CD4-positive, alpha-beta memory T cell (primary cell): ENCODE measurements around the gene LRP1B. TPM values are rescaled to one million over a fixed set of nuclear protein-coding genes. Genes with fewer than 3 reads are reported as not detected.

Experiments
- CTCF ChIA-PET: fragments of 350-600 bp; sonication (Branson Sonifier 250); formaldehyde crosslinking; loops from one replicate; lab custom pipeline; 2021; ENCODE audit warnings: inconsistent platforms; ENCODE audit not compliant: partially characterized antibody; lab: Charles Lee
- POLR2A ChIA-PET: fragments of 350-600 bp; sonication (Branson Sonifier 250); formaldehyde crosslinking; loops from one replicate; lab custom pipeline; 2021; ENCODE audit not compliant: partially characterized antibody; lab: Charles Lee
- DNase-seq, 5 donors: peaks; one replicate each; pipeline versions ENCODE4 v3.0.0 to v3.0.0-alpha.2; 2020 to 2022; ENCODE audit warnings: mixed read lengths in 1 of 5
- H3K27ac ChIP-seq: one replicate; pipeline ENCODE4 v1.7.0; 2013; ENCODE audit warnings: low read depth, low read length
- H3K27me3 ChIP-seq: 2 replicates; pipeline ENCODE4 v1.7.0; 2013; ENCODE audit warnings: mild to moderate bottlenecking, low read length, moderate library complexity; ENCODE audit not compliant: insufficient read depth
- H3K36me3 ChIP-seq: 2 replicates; pipeline ENCODE4 v1.7.0; 2013; ENCODE audit warnings: mild to moderate bottlenecking, low read length, moderate library complexity; ENCODE audit not compliant: insufficient read depth
- H3K4me1 ChIP-seq: 2 replicates; pipeline ENCODE4 v1.7.0; 2013; ENCODE audit warnings: mild to moderate bottlenecking, low read length, moderate library complexity; ENCODE audit not compliant: insufficient read depth
- H3K4me3 ChIP-seq, 2 donors: one replicate each; pipeline ENCODE4 v1.7.0; 2013; ENCODE audit warnings: low read length in 2 of 2, mild to moderate bottlenecking in 1 of 2
- H3K9me3 ChIP-seq, 2 donors: one replicate each; pipeline ENCODE4 v1.7.0; 2013; ENCODE audit warnings: low read length in 2 of 2, control low read depth in 1 of 2; ENCODE audit not compliant: control insufficient read depth in 1 of 2
- H3K27ac Mint-ChIP-seq, 7 donors: one replicate each; pipeline ENCODE4 v1.8.0; 2020 to 2021; ENCODE audit warnings: mixed read lengths in 7 of 7, mild to moderate bottlenecking in 6 of 7, inconsistent platforms in 3 of 7, moderate library complexity in 3 of 7
- H3K27me3 Mint-ChIP-seq, 2 donors: one replicate each; pipeline ENCODE4 v1.8.0; 2020 to 2021; ENCODE audit warnings: mixed read lengths in 2 of 2
- H3K36me3 Mint-ChIP-seq, 2 donors: one replicate each; pipeline ENCODE4 v1.8.0; 2020 to 2021; ENCODE audit warnings: mixed read lengths in 2 of 2, inconsistent platforms in 1 of 2, mild to moderate bottlenecking in 1 of 2
- H3K4me1 Mint-ChIP-seq, 4 donors: one replicate each; pipeline ENCODE4 v1.8.0; 2020 to 2021; ENCODE audit warnings: mixed read lengths in 4 of 4, mild to moderate bottlenecking in 1 of 4
- H3K4me3 Mint-ChIP-seq, 8 donors: one replicate each; pipeline ENCODE4 v1.8.0; 2020 to 2021; ENCODE audit warnings: mixed read lengths in 8 of 8, mild to moderate bottlenecking in 7 of 8, moderate library complexity in 6 of 8, inconsistent platforms in 3 of 8
- H3K9me3 Mint-ChIP-seq, 8 donors: one replicate each; pipeline ENCODE4 v1.8.0; 2020 to 2021; ENCODE audit warnings: mixed read lengths in 8 of 8, mild to moderate bottlenecking in 5 of 8, inconsistent platforms in 3 of 8, moderate library complexity in 1 of 8
- intact Hi-C: fragments of 100-400 bp; cut with micrococcal nuclease; formaldehyde crosslinking; loops from one replicate; pipeline ENCODE4 v1.15.1; 2023
- polyA plus RNA-seq, 2 donors: library from polyadenylated mRNA; unstranded; fragments of 300-500 nt; fragmentation: Illumina TruSeq; gene quantifications; one replicate each; pipeline ENCODE4 v1.2.3, GENCODE V29; 2021
- total RNA-seq, 2 experiments: library from RNA; stranded (reverse); gene quantifications; one replicate each; pipeline ENCODE4 v1.2.3, GENCODE V29; 2021

LRP1B gene
- total and polyA plus RNA-seq, 4 experiments from 2014 or later: not detected

- Histone ChIP-seq H3K9me3 (no peaks in the 10 kb centered on the region), H3K4me3 (no peak overlapping the region), H3K36me3 (no peaks in the 10 kb centered on the region), H3K4me1 (no peaks in the 10 kb centered on the region), H3K27ac (no peak overlapping the region), H3K27me3 (no peaks in the 10 kb centered on the region)
- no peak overlapping the region for H3K4me3 Mint-ChIP-seq
- H3K9me3 Mint-ChIP-seq: peaks cover 2 to 21% (median 8%) of the 10 kb centered on the region in 8 donors
- no peaks in the 10 kb centered on the region for H3K4me1 Mint-ChIP-seq
- no peak overlapping the region for H3K27ac Mint-ChIP-seq
- no peak for DNase-seq
- ChIA-PET POLR2A (no interaction called here), CTCF (no interaction called here)
- H3K27me3 Mint-ChIP-seq: no peaks in the 10 kb centered on the region
- no peaks in the 10 kb centered on the region for H3K36me3 Mint-ChIP-seq
- intact Hi-C loops: no loop called here
These were observed 241.0 kb downstream of the LRP1B start for GRCh38 chr2:141889788-141890187.

- POLR2A ChIA-PET: no interaction called here
- H3K4me3 Mint-ChIP-seq: no peak overlapping the region
- Histone ChIP-seq H3K36me3 (no peaks in the 10 kb centered on the region), H3K27me3 (no peaks in the 10 kb centered on the region), H3K27ac (no peak overlapping the region), H3K4me3 (no peak overlapping the region), H3K4me1 (no peaks in the 10 kb centered on the region), H3K9me3 (no peaks in the 10 kb centered on the region)
- no peaks in the 10 kb centered on the region for H3K36me3 Mint-ChIP-seq
- no peaks in the 10 kb centered on the region for H3K27me3 Mint-ChIP-seq
- peaks cover 2 to 22% (median 7%) of the 10 kb centered on the region in 8 donors for H3K9me3 Mint-ChIP-seq
- CTCF ChIA-PET: no interaction called here
- H3K27ac Mint-ChIP-seq: no peak overlapping the region
- intact Hi-C loops: no loop called here
- no peak for DNase-seq
- H3K4me1 Mint-ChIP-seq: no peaks in the 10 kb centered on the region
These were observed 241.7 kb downstream of the LRP1B start for GRCh38 chr2:141888987-141889555.

GRCh38 chr2:141887363-141887762 lies 243.5 kb downstream of the LRP1B start:
- ChIA-PET CTCF (no interaction called here), POLR2A (no interaction called here)
- Mint-ChIP-seq H3K27me3 (no peaks in the 10 kb centered on the region), H3K36me3 (no peaks in the 10 kb centered on the region), H3K9me3 (peaks cover 2 to 22% (median 6%) of the 10 kb centered on the region in 8 donors), H3K27ac (no peak overlapping the region), H3K4me1 (no peaks in the 10 kb centered on the region), H3K4me3 (no peak overlapping the region)
- H3K4me3 ChIP-seq: no peak overlapping the region
- no peaks in the 10 kb centered on the region for H3K27me3 ChIP-seq
- H3K36me3 ChIP-seq: no peaks in the 10 kb centered on the region
- DNase-seq: no peak
- intact Hi-C loops: no loop called here
- no peaks in the 10 kb centered on the region for H3K4me1 ChIP-seq
- no peak overlapping the region for H3K27ac ChIP-seq
- H3K9me3 ChIP-seq: no peaks in the 10 kb centered on the region

GRCh38 chr2:141878016-141878415 lies 252.8 kb downstream of the LRP1B start:
- no peak overlapping the region for H3K27ac Mint-ChIP-seq
- H3K4me3 ChIP-seq: no peak overlapping the region
- peaks cover 0 to 10% (median 5%) of the 10 kb centered on the region in 8 donors for H3K9me3 Mint-ChIP-seq
- H3K27me3 Mint-ChIP-seq: no peaks in the 10 kb centered on the region
- H3K36me3 Mint-ChIP-seq: no peaks in the 10 kb centered on the region
- intact Hi-C loops: no loop called here
- no peak overlapping the region for H3K4me3 Mint-ChIP-seq
- H3K36me3 ChIP-seq: no peaks in the 10 kb centered on the region
- DNase-seq: no peak
- no peaks in the 10 kb centered on the region for H3K27me3 ChIP-seq
- H3K4me1 Mint-ChIP-seq: no peaks in the 10 kb centered on the region
- H3K9me3 ChIP-seq: no peaks in the 10 kb centered on the region
- ChIA-PET POLR2A (no interaction called here), CTCF (no interaction called here)
- H3K27ac ChIP-seq: no peak overlapping the region
- no peaks in the 10 kb centered on the region for H3K4me1 ChIP-seq

- Histone ChIP-seq H3K4me3 (no peak overlapping the region), H3K4me1 (no peaks in the 10 kb centered on the region), H3K27ac (no peak overlapping the region), H3K9me3 (no peaks in the 10 kb centered on the region), H3K36me3 (no peaks in the 10 kb centered on the region), H3K27me3 (no peaks in the 10 kb centered on the region)
- peaks cover 2 to 18% (median 4%) of the 10 kb centered on the region in 8 donors for H3K9me3 Mint-ChIP-seq
- no peaks in the 10 kb centered on the region for H3K4me1 Mint-ChIP-seq
- intact Hi-C loops: no loop called here
- no peaks in the 10 kb centered on the region for H3K27me3 Mint-ChIP-seq
- ChIA-PET POLR2A (no interaction called here), CTCF (no interaction called here)
- no peak overlapping the region for H3K4me3 Mint-ChIP-seq
- DNase-seq: no peak
- no peaks in the 10 kb centered on the region for H3K36me3 Mint-ChIP-seq
- no peak overlapping the region for H3K27ac Mint-ChIP-seq
These were observed 258.7 kb downstream of the LRP1B start for GRCh38 chr2:141871913-141872634.

GRCh38 chr2:141869572-141869971 lies 261.2 kb downstream of the LRP1B start:
- no peak overlapping the region for H3K4me3 ChIP-seq
- no peak for DNase-seq
- ChIA-PET CTCF (no interaction called here), POLR2A (no interaction called here)
- no peaks in the 10 kb centered on the region for H3K4me1 ChIP-seq
- Mint-ChIP-seq H3K4me3 (no peak overlapping the region), H3K27me3 (no peaks in the 10 kb centered on the region), H3K27ac (no peak overlapping the region), H3K9me3 (peaks cover 3 to 30% (median 7%) of the 10 kb centered on the region in 8 donors), H3K36me3 (no peaks in the 10 kb centered on the region), H3K4me1 (no peaks in the 10 kb centered on the region)
- no peaks in the 10 kb centered on the region for H3K36me3 ChIP-seq
- intact Hi-C loops: no loop called here
- no peaks in the 10 kb centered on the region for H3K27me3 ChIP-seq
- no peaks in the 10 kb centered on the region for H3K9me3 ChIP-seq
- no peak overlapping the region for H3K27ac ChIP-seq

GRCh38 chr2:141863964-141864363 lies 266.9 kb downstream of the LRP1B start:
- POLR2A ChIA-PET: no interaction called here
- H3K36me3 ChIP-seq: no peaks in the 10 kb centered on the region
- Mint-ChIP-seq H3K27ac (no peak overlapping the region), H3K4me1 (no peaks in the 10 kb centered on the region), H3K4me3 (no peak overlapping the region), H3K9me3 (peaks cover 0 to 21% (median 8%) of the 10 kb centered on the region in 8 donors), H3K27me3 (no peaks in the 10 kb centered on the region), H3K36me3 (no peaks in the 10 kb centered on the region)
- no peaks in the 10 kb centered on the region for H3K4me1 ChIP-seq
- intact Hi-C loops: no loop called here
- H3K27ac ChIP-seq: no peak overlapping the region
- H3K4me3 ChIP-seq: no peak overlapping the region
- no peaks in the 10 kb centered on the region for H3K27me3 ChIP-seq
- no peaks in the 10 kb centered on the region for H3K9me3 ChIP-seq
- DNase-seq: no peak
- CTCF ChIA-PET: no interaction called here
